HepG2 (cell line): ENCODE results near the gene RAB5B. TPM values are rescaled to one million over a fixed set of nuclear protein-coding genes. Genes with fewer than 3 reads are reported as not detected.

Experiments used
- E2F5 ChIP-seq: sonication (generic); formaldehyde crosslinking; conservative IDR thresholded peaks from 2 replicates; pipeline ENCODE4 v1.4.0; 2020; ENCODE audit warnings: missing genetic modification reagents
- ISL2 ChIP-seq: sonication (generic); formaldehyde crosslinking; IDR thresholded peaks from 2 replicates; pipeline ENCODE4 v1.5.0; 2020; ENCODE audit warnings: missing genetic modification reagents
- LRRFIP1 ChIP-seq: sonication (generic); formaldehyde crosslinking; conservative IDR thresholded peaks from 2 replicates; pipeline ENCODE4 v1.4.0; 2020; ENCODE audit warnings: missing genetic modification reagents
- MYC ChIP-seq: sonication (generic); formaldehyde crosslinking; IDR thresholded peaks from 2 replicates; pipeline ENCODE4 v1.9.0; 2021; ENCODE audit warnings: missing genetic modification reagents, borderline replicate concordance
- SAFB2 ChIP-seq: sonication (generic); formaldehyde crosslinking; IDR thresholded peaks from 2 replicates; pipeline ENCODE4 v1.5.1; 2020; ENCODE audit warnings: missing genetic modification reagents, low read depth, mild to moderate bottlenecking, borderline replicate concordance
- TAF1 ChIP-seq: sonication (generic); formaldehyde crosslinking; IDR thresholded peaks from 2 replicates; pipeline ENCODE4 v1.4.0; 2020; ENCODE audit warnings: missing genetic modification reagents
- TOE1 ChIP-seq: sonication (generic); formaldehyde crosslinking; IDR thresholded peaks from 2 replicates; pipeline ENCODE4 v1.4.0; 2020; ENCODE audit warnings: mild to moderate bottlenecking, missing genetic modification reagents
- ZBTB1 ChIP-seq: sonication (generic); formaldehyde crosslinking; IDR thresholded peaks from 2 replicates; pipeline ENCODE4 v1.4.0; 2020; ENCODE audit warnings: missing genetic modification reagents, borderline replicate concordance
- ZBTB33 ChIP-seq: sonication (generic); formaldehyde crosslinking; IDR thresholded peaks from 2 replicates; pipeline ENCODE4 v1.4.0; 2020; ENCODE audit warnings: missing genetic modification reagents
- ZHX2 ChIP-seq, 2 experiments: sonication (generic) in 1 of 2; formaldehyde crosslinking in 1 of 2; IDR thresholded peaks; 2 replicates each; pipeline versions ENCODE4 v1.6.1 to v1.9.0; 2014 to 2022; ENCODE audit warnings: antibody characterized with exemption in 1 of 2, borderline replicate concordance in 1 of 2, inconsistent platforms in 1 of 2, low read depth in 1 of 2, missing genetic modification reagents in 1 of 2
- ZNF335 ChIP-seq: sonication (generic); formaldehyde crosslinking; IDR thresholded peaks from 2 replicates; pipeline ENCODE4 v1.4.0; 2020; ENCODE audit warnings: missing genetic modification reagents
- ZNF589 ChIP-seq: sonication (generic); formaldehyde crosslinking; conservative IDR thresholded peaks from 2 replicates; pipeline ENCODE4 v1.8.0; 2022; ENCODE audit warnings: mild to moderate bottlenecking, moderate library complexity, missing genetic modification reagents
- ZNF784 ChIP-seq: sonication (generic); formaldehyde crosslinking; IDR thresholded peaks from 2 replicates; pipeline ENCODE4 v1.5.1; 2020; ENCODE audit warnings: missing genetic modification reagents, mild to moderate bottlenecking, borderline replicate concordance
- polyA plus RNA-seq, 8 experiments: library from polyadenylated mRNA; depleted of rRNA in 3 of 8; stranded (reverse) in 7 of 8; unstranded in 1 of 8; fragments of >200 nt; fragmentation: Illumina TruSeq in 4 of 8; extraction: Trizol in 4 of 8; gene quantifications; 2 replicates each; pipeline versions ENCODE4 v1.2.1 to v1.2.3, GENCODE V29; 2011 to 2016; ENCODE audit warnings: low read depth in 4 of 8, missing spikeins in 1 of 8, mixed read lengths in 1 of 8; ENCODE audit not compliant: insufficient read depth in 1 of 8
- total RNA-seq, 5 experiments: library from RNA; depleted of rRNA; stranded (reverse); fragments of >200 nt; fragmentation: Illumina TruSeq; extraction: Trizol; gene quantifications; 2 replicates each; pipeline ENCODE4 v1.2.3, GENCODE V29; 2016; ENCODE audit warnings: low read depth in 1 of 5
- TF ChIP-seq, protein P1 (sequence below): sonication (generic); formaldehyde crosslinking; IDR thresholded peaks from 2 replicates; pipeline ENCODE4 v1.4.0; 2020; ENCODE audit warnings: missing genetic modification reagents

RAB5B gene
- total and polyA plus RNA-seq, 2 of the 13 experiments (the other 11 are each of a cell fraction or from before 2014, with no cell fraction given): 26.0 to 68.3 TPM

DNA sequence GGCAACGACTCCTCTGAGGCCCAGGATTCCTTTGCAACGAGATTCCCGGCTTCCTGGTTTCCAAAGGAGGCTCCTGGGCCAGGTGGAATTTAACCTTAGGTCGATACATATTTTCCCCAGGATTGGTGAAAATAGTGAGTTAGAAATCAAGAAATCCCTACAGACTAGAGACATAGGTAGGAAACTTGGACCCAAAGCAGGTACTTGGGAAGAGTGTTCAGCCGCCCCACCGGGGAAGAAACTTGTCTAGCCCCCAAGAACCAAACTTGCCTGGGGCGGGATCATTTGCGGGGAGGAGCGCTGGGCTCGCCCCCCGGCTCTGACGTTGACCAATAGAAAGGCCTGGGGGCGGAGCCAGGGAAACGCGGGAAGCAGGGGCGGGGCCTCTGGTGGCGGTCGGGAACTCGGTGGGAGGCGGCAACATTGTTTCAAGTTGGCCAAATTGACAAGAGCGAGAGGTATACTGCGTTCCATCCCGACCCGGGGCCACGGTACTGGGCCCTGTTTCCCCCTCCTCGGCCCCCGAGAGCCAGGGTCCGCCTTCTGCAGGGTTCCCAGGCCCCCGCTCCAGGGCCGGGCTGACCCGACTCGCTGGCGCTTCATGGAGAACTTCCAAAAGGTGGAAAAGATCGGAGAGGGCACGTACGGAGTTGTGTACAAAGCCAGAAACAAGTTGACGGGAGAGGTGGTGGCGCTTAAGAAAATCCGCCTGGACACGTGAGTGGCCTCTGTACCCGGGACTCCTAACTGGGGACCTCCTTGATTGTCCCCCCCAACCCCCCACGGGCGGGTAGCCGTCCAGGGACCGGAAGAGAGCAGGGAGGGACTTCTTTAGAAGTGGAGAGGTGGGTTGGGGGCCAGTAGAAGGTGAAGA, 7.2 kb upstream of the RAB5B start, which contains the start of gene CDK2 (continued):
- TF ChIP-seq LRRFIP1 (CRISPR knock-in tag): no peak
- TF ChIP-seq E2F5 (CRISPR knock-in tag): 0 out of 2 replicates have a peak, but pooled peaks have one; percentile 17
- TF ChIP-seq SAFB2 (CRISPR knock-in tag): no peak
- peak; percentile 65; the same call in 1 of the 2 replicates for TF ChIP-seq TAF1 (CRISPR knock-in tag)
- 0 out of 2 replicates have a peak, but pooled peaks have one; percentile 31 for TF ChIP-seq TOE1 (CRISPR knock-in tag)
- no peak for TF ChIP-seq ZNF335 (CRISPR knock-in tag)
- TF ChIP-seq ZNF589 (CRISPR knock-in tag): no peak
- no peak for TF ChIP-seq MYC (CRISPR knock-in tag)
- peak; percentile 37; the same call in 1 of the 2 replicates for TF ChIP-seq ZNF784
- no peak for TF ChIP-seq ZBTB33 (CRISPR knock-in tag)
- TF ChIP-seq, protein P1, sequence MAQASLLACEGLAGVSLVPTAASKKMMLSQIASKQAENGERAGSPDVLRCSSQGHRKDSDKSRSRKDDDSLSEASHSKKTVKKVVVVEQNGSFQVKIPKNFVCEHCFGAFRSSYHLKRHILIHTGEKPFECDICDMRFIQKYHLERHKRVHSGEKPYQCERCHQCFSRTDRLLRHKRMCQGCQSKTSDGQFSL (CRISPR knock-in tag): peak; percentile 61; the same call in 1 of the 2 replicates
- TF ChIP-seq ZHX2 (IDR thresholded peaks at IDR 0.05; ENCODE audit: low read depth): no peak
- TF ChIP-seq ZHX2 (CRISPR knock-in tag; IDR thresholded peaks at IDR 0.05; ENCODE audit: borderline replicate concordance): no peak
- TF ChIP-seq ISL2 (CRISPR knock-in tag): no peak
- no peak for TF ChIP-seq ZBTB1 (CRISPR knock-in tag)
